Gastrocnemius medialis (tissue), 4 donors: ENCODE measurements around the gene SMIM23.

Experiments
- POLR2A ChIP-seq, 2 donors: fragments of 450-650 bp; IDR thresholded peaks; one replicate each; pipeline ENCODE4 v1.6.1; 2017; ENCODE audit warnings: antibody characterized with exemption in 2 of 2, mild to moderate bottlenecking in 2 of 2, moderate library complexity in 2 of 2
- TF ChIP-seq, protein P1 (sequence below), 5 experiments: fragments of 450-650 bp in 3 of 5; fragments of 200-600 bp in 2 of 5; sonication (generic) in 2 of 5; IDR thresholded peaks in 4 of 5; conservative IDR thresholded peaks in 1 of 5; 1 replicate in 4 of 5; 2 replicates in 1 of 5; pipeline ENCODE4 v1.5.1; 2016 to 2019; ENCODE audit warnings: antibody characterized with exemption in 5 of 5, mild to moderate bottlenecking in 3 of 5, moderate library complexity in 3 of 5

DNA sequence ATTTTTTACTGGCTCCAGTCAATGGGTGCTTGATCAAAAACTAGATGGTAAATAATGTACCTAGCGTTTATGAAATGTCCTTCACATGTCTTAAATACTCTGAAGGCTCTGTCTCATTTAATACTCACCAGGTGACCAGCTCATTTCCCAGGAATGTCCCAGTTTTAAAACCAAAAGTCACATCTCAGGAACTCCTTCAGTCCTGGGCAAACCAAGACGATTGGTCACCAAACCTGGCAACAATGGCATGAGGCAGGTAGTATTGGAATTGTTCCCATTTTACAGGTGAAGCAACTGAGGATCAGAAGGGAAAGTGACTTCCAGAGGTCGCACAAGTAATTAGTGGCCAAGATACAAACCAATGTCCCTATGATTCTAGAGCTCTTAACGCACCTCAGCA lies 27.7 kb downstream of the SMIM23 start:
- TF ChIP-seq, protein P1, sequence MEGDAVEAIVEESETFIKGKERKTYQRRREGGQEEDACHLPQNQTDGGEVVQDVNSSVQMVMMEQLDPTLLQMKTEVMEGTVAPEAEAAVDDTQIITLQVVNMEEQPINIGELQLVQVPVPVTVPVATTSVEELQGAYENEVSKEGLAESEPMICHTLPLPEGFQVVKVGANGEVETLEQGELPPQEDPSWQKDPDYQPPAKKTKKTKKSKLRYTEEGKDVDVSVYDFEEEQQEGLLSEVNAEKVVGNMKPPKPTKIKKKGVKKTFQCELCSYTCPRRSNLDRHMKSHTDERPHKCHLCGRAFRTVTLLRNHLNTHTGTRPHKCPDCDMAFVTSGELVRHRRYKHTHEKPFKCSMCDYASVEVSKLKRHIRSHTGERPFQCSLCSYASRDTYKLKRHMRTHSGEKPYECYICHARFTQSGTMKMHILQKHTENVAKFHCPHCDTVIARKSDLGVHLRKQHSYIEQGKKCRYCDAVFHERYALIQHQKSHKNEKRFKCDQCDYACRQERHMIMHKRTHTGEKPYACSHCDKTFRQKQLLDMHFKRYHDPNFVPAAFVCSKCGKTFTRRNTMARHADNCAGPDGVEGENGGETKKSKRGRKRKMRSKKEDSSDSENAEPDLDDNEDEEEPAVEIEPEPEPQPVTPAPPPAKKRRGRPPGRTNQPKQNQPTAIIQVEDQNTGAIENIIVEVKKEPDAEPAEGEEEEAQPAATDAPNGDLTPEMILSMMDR (IDR thresholded peaks at IDR 0.05 in 4 of 5, conservative IDR thresholded peaks at IDR 0.05 in 1 of 5), result no peak
- no peak for TF ChIP-seq POLR2A (IDR thresholded peaks at IDR 0.05)
